ENCODE results near the gene ANKRD28.
A peak's percentile ranks its signal among the peaks of the same experiment; 100 is the strongest.

The ANKRD28 gene

DNA sequence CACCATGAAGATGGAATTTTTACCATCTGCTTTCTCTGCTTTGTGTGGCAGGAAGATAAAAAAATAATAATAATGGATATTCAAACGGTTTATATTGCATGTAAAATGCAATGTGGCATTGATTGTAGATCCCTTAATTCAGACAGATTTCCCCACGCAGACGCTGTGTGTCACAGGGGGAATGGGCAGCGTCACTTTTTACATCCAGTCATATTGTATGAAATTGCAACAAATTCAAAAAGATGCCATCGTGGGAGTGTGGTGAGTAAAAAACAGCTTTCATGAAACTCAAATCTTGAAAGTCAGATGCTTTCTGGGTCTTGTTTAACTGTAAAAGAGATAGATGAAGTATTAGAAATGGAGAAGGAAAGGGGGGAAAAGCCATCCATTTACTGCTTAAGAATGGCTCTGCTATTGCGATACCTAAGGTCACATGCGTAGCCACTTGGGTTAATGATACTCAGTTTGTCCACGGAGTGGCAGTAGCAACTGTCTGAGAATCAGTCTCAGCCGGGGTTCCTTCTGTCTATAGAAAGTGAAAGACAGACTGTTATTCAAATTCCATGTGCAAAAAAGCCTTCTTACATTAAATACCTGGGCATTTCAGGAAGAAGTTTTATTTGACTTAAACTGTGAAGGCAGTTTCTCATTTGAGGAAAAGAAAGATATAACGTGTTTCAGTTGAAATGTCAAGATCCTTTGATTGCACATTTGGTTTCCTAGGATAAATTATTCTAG, 167.8 kb downstream of the ANKRD28 start:
- WGBS, result 51% methylated on average over 9 of the region's 10 CpGs
- Histone ChIP-seq H3K27ac (ENCODE audit: low read length, poor library complexity, severe bottlenecking) (peak overlapping the region; percentile 86), H4K91ac (ENCODE audit: low read length) (no peak overlapping the region), H2AFZ (ENCODE audit: low read depth, low read length) (no peak overlapping the region), H4K8ac (ENCODE audit: low read length) (peak overlapping the region; percentile 79), H3K23ac (ENCODE audit: low read length in 2 of 2) (no peak overlapping the region), H3K79me1 (replicated peaks; ENCODE audit: low read length, poor library complexity, severe bottlenecking) (peaks cover 16% of the 10 kb centered on the region), H3K4ac (ENCODE audit: low read depth in 1 of 2, low read length in 2 of 2) (no peak overlapping the region), H3K4me2 (ENCODE audit: low read length, poor library complexity, severe bottlenecking) (no peak overlapping the region), H3K36me3 (ENCODE audit: control insufficient read depth in 1 of 2, insufficient read depth in 2 of 2, low read depth in 1 of 2, low read length in 2 of 2) (no peaks in the 10 kb centered on the region), H3K4me3 (ENCODE audit: insufficient read depth in 1 of 2, low read depth in 1 of 2, low read length in 2 of 2) (peak overlapping the region in 1 of 2 experiments; percentile 58), H3K9me3 (ENCODE audit: control insufficient read depth, low read length) (no peaks in the 10 kb centered on the region), H3K18ac (ENCODE audit: low read depth in 1 of 2, low read length in 2 of 2) (no peak overlapping the region), H3K4me1 (ENCODE audit: control insufficient read depth, insufficient read depth, low read depth, low read length) (peaks cover 9% of the 10 kb centered on the region), H2BK12ac (ENCODE audit: low read length in 2 of 2) (no peak overlapping the region), H3K14ac (ENCODE audit: low read length in 2 of 2) (no peak overlapping the region), H2BK120ac (ENCODE audit: low read depth, low read length) (peak overlapping the region; percentile 11), H2BK15ac (ENCODE audit: low read depth, poor library complexity, severe bottlenecking) (peak overlapping the region; percentile 70), H2BK5ac (ENCODE audit: low read depth, low read length, poor library complexity, severe bottlenecking) (peak overlapping the region; percentile 49), H2AK5ac (ENCODE audit: low read length, severe bottlenecking) (no peak overlapping the region), H3K9ac (ENCODE audit: low read length) (peak overlapping the region; percentile 88), H3K27me3 (ENCODE audit: control insufficient read depth in 1 of 2, insufficient read depth in 1 of 2, low read length in 2 of 2) (no peaks in the 10 kb centered on the region)
- DNase-seq, result peak; percentile 91

DNA sequence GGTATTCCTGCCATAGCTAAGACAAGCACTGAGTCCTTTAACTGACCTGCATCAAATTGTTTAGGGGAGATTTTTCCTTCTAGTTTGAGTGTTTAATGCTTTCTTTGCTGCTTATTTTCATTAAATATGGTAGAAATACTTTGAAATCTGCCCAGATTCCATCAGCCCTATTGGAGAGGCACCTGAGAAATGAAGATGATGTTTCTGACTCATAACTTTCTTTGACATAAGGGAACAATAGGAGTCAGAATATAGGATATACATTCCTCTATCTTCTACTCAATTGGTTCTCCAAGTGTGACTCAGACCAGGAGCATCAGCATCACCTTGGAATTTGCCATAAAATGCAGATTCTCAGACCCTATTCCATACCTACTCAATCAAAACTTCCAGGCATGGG, 168.8 kb downstream of the ANKRD28 start:
- Histone ChIP-seq H2BK120ac (ENCODE audit: low read depth, low read length) (no peak overlapping the region), H3K79me1 (replicated peaks; ENCODE audit: low read length, poor library complexity, severe bottlenecking) (peaks cover 17% of the 10 kb centered on the region), H3K18ac (ENCODE audit: low read depth in 1 of 2, low read length in 2 of 2) (no peak overlapping the region), H3K4me1 (ENCODE audit: control insufficient read depth, insufficient read depth, low read depth, low read length) (peaks cover 7% of the 10 kb centered on the region), H2BK15ac (ENCODE audit: low read depth, poor library complexity, severe bottlenecking) (no peak overlapping the region), H2AFZ (ENCODE audit: low read depth, low read length) (no peak overlapping the region), H4K91ac (ENCODE audit: low read length) (no peak overlapping the region), H3K4me3 (ENCODE audit: insufficient read depth in 1 of 2, low read depth in 1 of 2, low read length in 2 of 2) (no peak overlapping the region), H3K27me3 (ENCODE audit: control insufficient read depth in 1 of 2, insufficient read depth in 1 of 2, low read length in 2 of 2) (no peaks in the 10 kb centered on the region), H3K4ac (ENCODE audit: low read depth in 1 of 2, low read length in 2 of 2) (no peak overlapping the region), H2BK12ac (ENCODE audit: low read length in 2 of 2) (no peak overlapping the region), H2AK5ac (ENCODE audit: low read length, severe bottlenecking) (no peak overlapping the region), H2BK5ac (ENCODE audit: low read depth, low read length, poor library complexity, severe bottlenecking) (no peak overlapping the region), H4K8ac (ENCODE audit: low read length) (no peak overlapping the region), H3K23ac (ENCODE audit: low read length in 2 of 2) (no peak overlapping the region), H3K9ac (ENCODE audit: low read length) (no peak overlapping the region), H3K27ac (ENCODE audit: low read length, poor library complexity, severe bottlenecking) (no peak overlapping the region), H3K9me3 (ENCODE audit: control insufficient read depth, low read length) (no peaks in the 10 kb centered on the region), H3K4me2 (ENCODE audit: low read length, poor library complexity, severe bottlenecking) (no peak overlapping the region), H3K36me3 (ENCODE audit: control insufficient read depth in 1 of 2, insufficient read depth in 2 of 2, low read depth in 1 of 2, low read length in 2 of 2) (no peaks in the 10 kb centered on the region), H3K14ac (ENCODE audit: low read length in 2 of 2) (no peak overlapping the region)
- DNase-seq, result no peak

DNA sequence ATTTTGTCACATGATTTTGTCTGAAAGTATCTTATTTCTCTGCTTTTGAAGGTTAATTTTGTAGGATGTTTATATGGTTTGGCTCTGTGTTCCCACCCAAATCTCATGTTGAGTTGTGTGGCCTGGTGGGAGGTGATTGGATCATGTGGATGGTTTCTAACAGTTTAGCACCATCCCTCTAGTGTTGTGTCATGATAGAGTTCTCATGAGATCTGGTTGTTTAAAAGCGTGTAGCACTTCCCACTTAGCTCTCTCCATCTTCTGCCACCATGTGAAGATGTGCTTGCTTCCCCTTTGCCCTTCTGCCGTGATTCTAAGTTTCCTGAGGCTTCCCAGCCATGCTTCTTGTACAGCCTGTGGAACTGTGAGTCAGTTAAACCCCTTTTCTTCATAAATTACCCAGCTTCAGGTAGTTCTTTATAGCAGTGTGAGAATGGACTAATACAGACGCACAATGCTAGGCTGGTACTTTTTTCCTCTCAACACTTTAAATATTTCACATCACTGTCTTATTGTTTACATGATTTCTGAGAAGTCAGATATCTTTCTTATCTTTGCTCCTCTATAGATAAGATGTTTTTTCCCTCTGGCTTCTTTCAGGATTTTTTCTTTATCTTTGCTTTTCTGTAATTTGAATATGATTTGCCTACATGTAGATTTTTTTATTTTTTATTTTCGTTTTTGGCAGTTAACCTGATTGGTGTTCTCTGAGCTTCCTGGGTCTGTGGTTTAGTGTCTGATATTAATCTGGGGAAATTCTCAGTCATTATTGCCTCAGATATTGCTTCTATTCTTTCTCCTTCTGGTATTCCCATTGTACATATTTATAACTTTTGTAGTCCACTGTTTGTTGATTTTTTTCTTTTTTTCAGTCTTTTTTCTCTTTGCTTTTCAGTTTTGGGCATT, 174.0 kb downstream of the ANKRD28 start:
- Histone ChIP-seq H3K4me3 (ENCODE audit: insufficient read depth in 1 of 2, low read depth in 1 of 2, low read length in 2 of 2) (no peak overlapping the region), H3K9me3 (ENCODE audit: control insufficient read depth, low read length) (peaks cover 33% of the 10 kb centered on the region), H3K23ac (ENCODE audit: low read length in 2 of 2) (no peak overlapping the region), H3K9ac (ENCODE audit: low read length) (no peak overlapping the region), H2BK120ac (ENCODE audit: low read depth, low read length) (no peak overlapping the region), H3K18ac (ENCODE audit: low read depth in 1 of 2, low read length in 2 of 2) (no peak overlapping the region), H4K91ac (ENCODE audit: low read length) (no peak overlapping the region), H2AK5ac (ENCODE audit: low read length, severe bottlenecking) (no peak overlapping the region), H3K79me1 (replicated peaks; ENCODE audit: low read length, poor library complexity, severe bottlenecking) (peaks cover 13% of the 10 kb centered on the region), H3K27ac (ENCODE audit: low read length, poor library complexity, severe bottlenecking) (no peak overlapping the region), H2AFZ (ENCODE audit: low read depth, low read length) (no peak overlapping the region), H3K4me1 (ENCODE audit: control insufficient read depth, insufficient read depth, low read depth, low read length) (no peaks in the 10 kb centered on the region), H4K8ac (ENCODE audit: low read length) (no peak overlapping the region), H3K27me3 (ENCODE audit: control insufficient read depth in 1 of 2, insufficient read depth in 1 of 2, low read length in 2 of 2) (no peaks in the 10 kb centered on the region), H2BK15ac (ENCODE audit: low read depth, poor library complexity, severe bottlenecking) (no peak overlapping the region), H2BK12ac (ENCODE audit: low read length in 2 of 2) (no peak overlapping the region), H3K4ac (ENCODE audit: low read depth in 1 of 2, low read length in 2 of 2) (no peak overlapping the region), H3K14ac (ENCODE audit: low read length in 2 of 2) (no peak overlapping the region), H2BK5ac (ENCODE audit: low read depth, low read length, poor library complexity, severe bottlenecking) (no peak overlapping the region), H3K4me2 (ENCODE audit: low read length, poor library complexity, severe bottlenecking) (no peak overlapping the region), H3K36me3 (ENCODE audit: control insufficient read depth in 1 of 2, insufficient read depth in 2 of 2, low read depth in 1 of 2, low read length in 2 of 2) (peaks cover 0 to 4% of the 10 kb centered on the region in 2 experiments)
- 73% methylated on average over 1 of the region's 4 CpGs for WGBS
- DNase-seq, result peak; percentile 32

All from mesenchymal stem cell (in vitro differentiated cells and primary cell).